Fibroblast of pulmonary artery (primary cell): ENCODE data around the gene PCNT.

Experiments used
- DNase-seq: peaks from one replicate; pipeline ENCODE4 v3.0.0-alpha.2; 2010; ENCODE audit warnings: low read depth
- H3K4me3 ChIP-seq: replicated peaks from 2 replicates; pipeline ENCODE4 v1.5.1; 2011; ENCODE audit warnings: low read depth, mild to moderate bottlenecking, control low read depth, low read length, moderate library complexity
- TF ChIP-seq, protein P1 (sequence below): IDR thresholded peaks from 2 replicates; pipeline ENCODE4 v1.5.1; 2011; ENCODE audit warnings: mild to moderate bottlenecking, control low read depth, low read length, inconsistent platforms; ENCODE audit errors: missing control alignments

PCNT gene

GRCh38 chr21:46404306-46404705 lies 80.3 kb downstream of the PCNT start:
- no peak overlapping the region for H3K4me3 ChIP-seq
- DNase-seq, result no peak
- TF ChIP-seq, protein P1, sequence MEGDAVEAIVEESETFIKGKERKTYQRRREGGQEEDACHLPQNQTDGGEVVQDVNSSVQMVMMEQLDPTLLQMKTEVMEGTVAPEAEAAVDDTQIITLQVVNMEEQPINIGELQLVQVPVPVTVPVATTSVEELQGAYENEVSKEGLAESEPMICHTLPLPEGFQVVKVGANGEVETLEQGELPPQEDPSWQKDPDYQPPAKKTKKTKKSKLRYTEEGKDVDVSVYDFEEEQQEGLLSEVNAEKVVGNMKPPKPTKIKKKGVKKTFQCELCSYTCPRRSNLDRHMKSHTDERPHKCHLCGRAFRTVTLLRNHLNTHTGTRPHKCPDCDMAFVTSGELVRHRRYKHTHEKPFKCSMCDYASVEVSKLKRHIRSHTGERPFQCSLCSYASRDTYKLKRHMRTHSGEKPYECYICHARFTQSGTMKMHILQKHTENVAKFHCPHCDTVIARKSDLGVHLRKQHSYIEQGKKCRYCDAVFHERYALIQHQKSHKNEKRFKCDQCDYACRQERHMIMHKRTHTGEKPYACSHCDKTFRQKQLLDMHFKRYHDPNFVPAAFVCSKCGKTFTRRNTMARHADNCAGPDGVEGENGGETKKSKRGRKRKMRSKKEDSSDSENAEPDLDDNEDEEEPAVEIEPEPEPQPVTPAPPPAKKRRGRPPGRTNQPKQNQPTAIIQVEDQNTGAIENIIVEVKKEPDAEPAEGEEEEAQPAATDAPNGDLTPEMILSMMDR, result no peak

- TF ChIP-seq, protein P1, result no peak
- no peak for DNase-seq
- H3K4me3 ChIP-seq, result no peak overlapping the region
Observed at GRCh38 chr21:46406001-46406400, 82.0 kb downstream of the PCNT start.

- DNase-seq, result no peak
- no peak overlapping the region for H3K4me3 ChIP-seq
- TF ChIP-seq, protein P1, result no peak
Observed at GRCh38 chr21:46409641-46410406, 85.9 kb downstream of the PCNT start.

DNA sequence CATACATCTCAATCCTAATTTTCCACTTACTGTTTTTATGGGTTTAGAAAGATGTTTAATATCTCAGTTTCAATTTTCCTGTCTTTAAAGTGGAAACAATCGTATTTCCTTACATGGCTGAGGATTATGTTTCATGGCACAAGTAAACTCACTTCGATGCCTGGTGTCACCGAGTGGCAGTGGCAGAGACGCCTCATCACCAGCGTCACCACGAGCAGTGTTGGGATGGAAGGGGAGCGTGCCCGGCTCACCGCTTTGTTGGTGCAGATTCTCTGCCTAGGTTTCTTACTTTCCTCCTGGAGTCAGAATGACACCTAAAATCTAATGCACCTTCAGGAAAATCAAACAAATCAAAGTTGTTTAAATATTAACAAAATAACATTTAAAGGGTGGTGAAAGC lies 86.6 kb downstream of the PCNT start:
- TF ChIP-seq, protein P1, result no peak
- no peak for DNase-seq
- no peak overlapping the region for H3K4me3 ChIP-seq

GRCh38 chr21:46411236-46411635 lies 87.3 kb downstream of the PCNT start:
- no peak overlapping the region for H3K4me3 ChIP-seq
- DNase-seq, result no peak
- TF ChIP-seq, protein P1, result no peak

- no peak overlapping the region for H3K4me3 ChIP-seq
- DNase-seq, result no peak
- TF ChIP-seq, protein P1, result no peak
Observed at GRCh38 chr21:46411691-46412090, 87.7 kb downstream of the PCNT start.
